Measurements from ENCODE around the gene ATP1B4. TPM values are rescaled to one million over a fixed set of nuclear protein-coding genes. Genes with fewer than 3 reads are reported as not detected.

ATP1B4 gene
- polyA plus RNA-seq, 1 of the 3 experiments (the other 2 are of a cell fraction), result not detected

DNA sequence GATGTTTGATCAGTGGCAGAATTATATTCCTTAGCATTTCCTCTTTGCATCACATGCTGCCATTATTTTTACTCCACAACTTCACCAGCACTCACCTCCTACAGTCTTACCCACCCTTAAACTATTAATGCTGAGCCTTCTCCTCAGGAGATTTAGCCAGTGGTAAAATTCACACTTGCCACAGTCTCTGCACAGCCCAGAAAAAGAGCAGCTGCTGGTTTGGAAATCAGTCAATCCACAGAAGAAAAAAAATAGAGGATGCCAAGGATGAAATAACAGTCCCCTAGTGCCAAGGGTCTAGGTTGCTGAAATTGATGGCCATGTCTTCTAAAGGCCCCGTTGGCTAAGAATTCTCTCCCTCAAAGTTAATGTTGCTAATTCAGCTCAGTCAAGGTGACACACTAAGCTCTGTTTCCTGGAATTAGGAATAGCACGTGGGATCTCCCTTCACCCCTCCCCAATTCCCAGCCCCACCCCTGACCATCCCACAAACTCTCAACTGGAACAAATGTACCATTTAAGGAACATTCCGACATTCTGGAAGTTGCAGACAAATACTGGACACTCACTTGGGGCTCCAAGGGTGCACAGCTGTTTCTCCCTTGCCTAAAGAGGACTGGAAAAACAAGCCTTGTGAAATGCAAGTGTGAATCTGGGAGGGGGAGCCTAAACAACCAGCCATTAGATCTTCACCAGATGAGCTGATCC, 5.7 kb downstream of the ATP1B4 start:
- no peaks in the 10 kb centered on the region for H3K9me3 ChIP-seq
- no peak overlapping the region for H3K27ac ChIP-seq (ENCODE audit: low read depth in 2 of 2, low read length in 1 of 2)
- WGBS (ENCODE audit: low lambda C conversion rate), result 11% methylated on average over 3 of the region's 3 CpGs
- H3K4me1 ChIP-seq (ENCODE audit: control insufficient read depth in 1 of 2, insufficient read depth in 2 of 2, low read depth in 1 of 2, low read length in 1 of 2), result no peaks in the 10 kb centered on the region
- no peak overlapping the region for H2AFZ ChIP-seq (ENCODE audit: low read depth)
- H3K79me2 ChIP-seq (ENCODE audit: insufficient read depth), result no peaks in the 10 kb centered on the region
- DNase-seq, result no peak
- no peak overlapping the region for H3K4me2 ChIP-seq
- no peaks in the 10 kb centered on the region for H4K20me1 ChIP-seq (ENCODE audit: insufficient read depth)
- ChIA-PET CTCF (no interaction called here), POLR2A (no interaction called here)
- H3K9me2 ChIP-seq, result no peaks in the 10 kb centered on the region
- H3F3A ChIP-seq (replicated peaks; ENCODE audit: insufficient read depth), result no peaks in the 10 kb centered on the region
- peaks cover 56% of the 10 kb centered on the region; the same call in 1 of the 2 replicates for H3K27me3 ChIP-seq (ENCODE audit: insufficient read depth)
- H3K4me3 ChIP-seq (ENCODE audit: low read depth in 2 of 2, low read length in 1 of 2), result no peak overlapping the region
- no peak for TF ChIP-seq NFIC (IDR thresholded peaks at IDR 0.05; ENCODE audit: borderline replicate concordance)
- no peak for TF ChIP-seq GATA2 (CRISPR knock-in tag; IDR thresholded peaks at IDR 0.05)
- no peak for TF ChIP-seq POLR2AphosphoS5 (IDR thresholded peaks at IDR 0.05; ENCODE audit: low read depth, low read length)
- TF ChIP-seq, protein P1, sequence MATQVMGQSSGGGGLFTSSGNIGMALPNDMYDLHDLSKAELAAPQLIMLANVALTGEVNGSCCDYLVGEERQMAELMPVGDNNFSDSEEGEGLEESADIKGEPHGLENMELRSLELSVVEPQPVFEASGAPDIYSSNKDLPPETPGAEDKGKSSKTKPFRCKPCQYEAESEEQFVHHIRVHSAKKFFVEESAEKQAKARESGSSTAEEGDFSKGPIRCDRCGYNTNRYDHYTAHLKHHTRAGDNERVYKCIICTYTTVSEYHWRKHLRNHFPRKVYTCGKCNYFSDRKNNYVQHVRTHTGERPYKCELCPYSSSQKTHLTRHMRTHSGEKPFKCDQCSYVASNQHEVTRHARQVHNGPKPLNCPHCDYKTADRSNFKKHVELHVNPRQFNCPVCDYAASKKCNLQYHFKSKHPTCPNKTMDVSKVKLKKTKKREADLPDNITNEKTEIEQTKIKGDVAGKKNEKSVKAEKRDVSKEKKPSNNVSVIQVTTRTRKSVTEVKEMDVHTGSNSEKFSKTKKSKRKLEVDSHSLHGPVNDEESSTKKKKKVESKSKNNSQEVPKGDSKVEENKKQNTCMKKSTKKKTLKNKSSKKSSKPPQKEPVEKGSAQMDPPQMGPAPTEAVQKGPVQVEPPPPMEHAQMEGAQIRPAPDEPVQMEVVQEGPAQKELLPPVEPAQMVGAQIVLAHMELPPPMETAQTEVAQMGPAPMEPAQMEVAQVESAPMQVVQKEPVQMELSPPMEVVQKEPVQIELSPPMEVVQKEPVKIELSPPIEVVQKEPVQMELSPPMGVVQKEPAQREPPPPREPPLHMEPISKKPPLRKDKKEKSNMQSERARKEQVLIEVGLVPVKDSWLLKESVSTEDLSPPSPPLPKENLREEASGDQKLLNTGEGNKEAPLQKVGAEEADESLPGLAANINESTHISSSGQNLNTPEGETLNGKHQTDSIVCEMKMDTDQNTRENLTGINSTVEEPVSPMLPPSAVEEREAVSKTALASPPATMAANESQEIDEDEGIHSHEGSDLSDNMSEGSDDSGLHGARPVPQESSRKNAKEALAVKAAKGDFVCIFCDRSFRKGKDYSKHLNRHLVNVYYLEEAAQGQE (IDR thresholded peaks at IDR 0.05; ENCODE audit: low read depth, low read length), result no peak
- TF ChIP-seq SIN3A (IDR thresholded peaks at IDR 0.05; ENCODE audit: borderline replicate concordance, low read depth, low read length), result no peak
- no peak for TF ChIP-seq RFX5 (IDR thresholded peaks at IDR 0.05; ENCODE audit: low read length)
- TF ChIP-seq RCOR1 (IDR thresholded peaks at IDR 0.05; ENCODE audit: low read length), result no peak
- TF ChIP-seq EP300 (IDR thresholded peaks at IDR 0.05; ENCODE audit: borderline replicate concordance in 1 of 2, low read depth in 1 of 2, low read length in 1 of 2), result no peak
- TF ChIP-seq, protein P2, sequence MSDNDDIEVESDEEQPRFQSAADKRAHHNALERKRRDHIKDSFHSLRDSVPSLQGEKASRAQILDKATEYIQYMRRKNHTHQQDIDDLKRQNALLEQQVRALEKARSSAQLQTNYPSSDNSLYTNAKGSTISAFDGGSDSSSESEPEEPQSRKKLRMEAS (IDR thresholded peaks at IDR 0.05; ENCODE audit: low read depth), result no peak
- H3K36me3 ChIP-seq (replicated peaks in 1 of 2; ENCODE audit: control insufficient read depth in 1 of 2, insufficient read depth in 2 of 2, low read length in 1 of 2), result no peaks in the 10 kb centered on the region
- H3K9ac ChIP-seq, result no peak overlapping the region

DNA sequence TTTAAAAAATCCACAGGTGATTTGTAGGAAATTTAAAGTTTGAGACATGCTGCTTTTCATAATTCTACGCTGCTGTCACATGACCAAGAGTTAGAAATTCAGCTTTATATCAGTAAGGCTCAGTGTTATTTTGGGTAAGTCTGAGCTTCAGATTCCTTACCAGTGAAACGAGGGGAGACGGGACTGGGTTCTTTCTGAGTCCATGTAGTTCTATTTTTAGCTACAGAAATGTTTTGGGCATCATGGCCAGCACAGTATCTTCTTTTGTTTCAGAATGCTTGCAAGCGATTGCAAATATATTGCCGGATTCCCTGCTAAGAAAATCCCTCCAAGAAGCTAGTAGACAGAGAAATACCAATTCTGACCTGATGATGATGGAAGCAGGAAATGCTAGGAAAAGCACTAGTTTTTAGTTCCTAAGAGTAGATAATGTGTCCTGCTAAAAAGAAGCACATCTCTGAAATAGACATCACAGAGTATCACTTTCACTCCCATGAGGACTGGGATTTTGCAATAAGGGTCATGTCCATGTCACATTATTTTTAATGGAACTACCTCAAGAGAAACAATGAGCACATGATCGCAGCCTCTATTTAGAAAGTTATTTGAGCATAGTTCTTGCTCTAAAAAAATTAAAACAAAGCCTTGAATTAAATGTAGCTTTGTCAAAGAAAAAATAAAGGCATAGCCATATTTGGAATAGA, 10.9 kb downstream of the ATP1B4 start:
- H3K9me3 ChIP-seq, result no peaks in the 10 kb centered on the region
- no peaks in the 10 kb centered on the region for H3K4me1 ChIP-seq (ENCODE audit: control insufficient read depth in 1 of 2, insufficient read depth in 2 of 2, low read depth in 1 of 2, low read length in 1 of 2)
- H3K27ac ChIP-seq (ENCODE audit: low read depth in 2 of 2, low read length in 1 of 2), result no peak overlapping the region
- no peaks in the 10 kb centered on the region for H4K20me1 ChIP-seq (ENCODE audit: insufficient read depth)
- no peak for DNase-seq
- H3K79me2 ChIP-seq (ENCODE audit: insufficient read depth), result no peaks in the 10 kb centered on the region
- no peaks in the 10 kb centered on the region for H3K36me3 ChIP-seq (replicated peaks in 1 of 2; ENCODE audit: control insufficient read depth in 1 of 2, insufficient read depth in 2 of 2, low read length in 1 of 2)
- H3K4me2 ChIP-seq, result no peak overlapping the region
- H3F3A ChIP-seq (replicated peaks; ENCODE audit: insufficient read depth), result no peaks in the 10 kb centered on the region
- no peak overlapping the region for H2AFZ ChIP-seq (ENCODE audit: low read depth)
- H3K9me2 ChIP-seq, result no peaks in the 10 kb centered on the region
- POLR2A ChIA-PET, result no interaction called here
- TF ChIP-seq, protein P3, sequence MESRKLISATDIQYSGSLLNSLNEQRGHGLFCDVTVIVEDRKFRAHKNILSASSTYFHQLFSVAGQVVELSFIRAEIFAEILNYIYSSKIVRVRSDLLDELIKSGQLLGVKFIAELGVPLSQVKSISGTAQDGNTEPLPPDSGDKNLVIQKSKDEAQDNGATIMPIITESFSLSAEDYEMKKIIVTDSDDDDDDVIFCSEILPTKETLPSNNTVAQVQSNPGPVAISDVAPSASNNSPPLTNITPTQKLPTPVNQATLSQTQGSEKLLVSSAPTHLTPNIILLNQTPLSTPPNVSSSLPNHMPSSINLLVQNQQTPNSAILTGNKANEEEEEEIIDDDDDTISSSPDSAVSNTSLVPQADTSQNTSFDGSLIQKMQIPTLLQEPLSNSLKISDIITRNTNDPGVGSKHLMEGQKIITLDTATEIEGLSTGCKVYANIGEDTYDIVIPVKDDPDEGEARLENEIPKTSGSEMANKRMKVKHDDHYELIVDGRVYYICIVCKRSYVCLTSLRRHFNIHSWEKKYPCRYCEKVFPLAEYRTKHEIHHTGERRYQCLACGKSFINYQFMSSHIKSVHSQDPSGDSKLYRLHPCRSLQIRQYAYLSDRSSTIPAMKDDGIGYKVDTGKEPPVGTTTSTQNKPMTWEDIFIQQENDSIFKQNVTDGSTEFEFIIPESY (IDR thresholded peaks at IDR 0.05; ENCODE audit: borderline replicate concordance, low read depth), result no peak
- H3K27me3 ChIP-seq (ENCODE audit: insufficient read depth), result peaks cover 49% of the 10 kb centered on the region
- 33% methylated on average over 6 of the region's 6 CpGs for WGBS (ENCODE audit: low lambda C conversion rate)
- CTCF ChIA-PET, result interaction anchor here (1.3 kb wide), 1 partner anchor 8 kb away, joined by 3 read pairs; no protein-coding TSS in a partner anchor
- no peak overlapping the region for H3K9ac ChIP-seq
- H3K4me3 ChIP-seq (ENCODE audit: low read depth in 2 of 2, low read length in 1 of 2), result no peak overlapping the region
